Cardiac muscle cell (in vitro differentiated cells and primary cell): ENCODE measurements around the gene TOM1L1. TPM values are rescaled to one million over a fixed set of nuclear protein-coding genes. Genes with fewer than 3 reads are reported as not detected.

Experiments used
- DNase-seq, 2 donors: peaks; one replicate each; pipeline versions ENCODE4 v3.0.0 to v3.0.0-alpha.2; 2010 to 2017; ENCODE audit warnings: low read depth in 1 of 2, low spot score in 1 of 2
- H3K27ac ChIP-seq: fragments of 200-600 bp; sonication (generic); 2 replicates; pipeline ENCODE4 v1.5.1; 2016
- H3K27me3 ChIP-seq: fragments of 200-600 bp; sonication (generic); 2 replicates; pipeline ENCODE4 v1.6.0; 2016; ENCODE audit warnings: control low read depth
- H3K36me3 ChIP-seq: fragments of 200-600 bp; sonication (generic); 2 replicates; pipeline ENCODE4 v1.5.1; 2016; ENCODE audit warnings: control low read depth
- H3K4me1 ChIP-seq: fragments of 200-600 bp; sonication (generic); 2 replicates; pipeline ENCODE4 v1.8.1; 2017; ENCODE audit warnings: low read depth, mild to moderate bottlenecking, mixed run types
- H3K4me3 ChIP-seq: fragments of 200-600 bp; sonication (generic); 2 replicates; pipeline ENCODE4 v1.5.1; 2016; ENCODE audit warnings: mild to moderate bottlenecking
- H3K9me3 ChIP-seq: fragments of 200-600 bp; sonication (generic); 2 replicates; pipeline ENCODE4 v1.5.1; 2017; ENCODE audit warnings: low read depth, mild to moderate bottlenecking, control low read depth
- CTCF ChIP-seq: IDR thresholded peaks from 2 replicates; pipeline ENCODE4 v1.5.1; 2012; ENCODE audit warnings: low read depth, mild to moderate bottlenecking, low read length
- polyA plus RNA-seq: library from polyadenylated mRNA; unstranded; fragments of >200 nt; fragmentation: Nextera tagmentation; extraction: Ambion mirVana; gene quantifications from 2 replicates; pipeline ENCODE4 v1.2.1, GENCODE V29; 2016
- total RNA-seq: library from RNA; depleted of rRNA; stranded (reverse); fragments of >200 nt; gene quantifications from 2 replicates; pipeline ENCODE4 v1.2.3, GENCODE V29; 2016

Gene TOM1L1
- total and polyA plus RNA-seq, 2 experiments from 2014 or later, result 23.7 to 37.7 TPM

- no peak for DNase-seq
- Histone ChIP-seq H3K27me3 (no peaks in the 10 kb centered on the region), H3K9me3 (no peaks in the 10 kb centered on the region), H3K4me1 (peaks cover 8% of the 10 kb centered on the region), H3K27ac (no peak overlapping the region), H3K36me3 (no peaks in the 10 kb centered on the region), H3K4me3 (no peak overlapping the region)
- no peak for TF ChIP-seq CTCF
Observed at GRCh38 chr17:54899201-54899600, 1.5 kb upstream of the TOM1L1 start.

- peak in 1 of 2 donors; percentile 14 for DNase-seq
- Histone ChIP-seq H3K27me3 (no peaks in the 10 kb centered on the region), H3K4me1 (peaks cover 8% of the 10 kb centered on the region), H3K27ac (no peak overlapping the region), H3K4me3 (peak overlapping the region; percentile 35), H3K36me3 (no peaks in the 10 kb centered on the region), H3K9me3 (no peaks in the 10 kb centered on the region)
- no peak for TF ChIP-seq CTCF
Observed at GRCh38 chr17:54899721-54900456, 763 bp upstream of the TOM1L1 start.

- Histone ChIP-seq H3K36me3 (no peaks in the 10 kb centered on the region), H3K9me3 (no peaks in the 10 kb centered on the region), H3K4me1 (peaks cover 8% of the 10 kb centered on the region), H3K4me3 (peak overlapping the region; percentile 35), H3K27ac (peak overlapping the region; percentile 0), H3K27me3 (no peaks in the 10 kb centered on the region)
- DNase-seq, result peak in 1 of 2 donors; percentile 47
- TF ChIP-seq CTCF, result no peak
Observed at GRCh38 chr17:54901230-54901822, 674 bp downstream of the TOM1L1 start.

- H3K27ac ChIP-seq, result no peak overlapping the region
- no peaks in the 10 kb centered on the region for H3K36me3 ChIP-seq
- H3K9me3 ChIP-seq, result no peaks in the 10 kb centered on the region
- DNase-seq, result no peak
- no peak for TF ChIP-seq CTCF
- H3K4me3 ChIP-seq, result no peak overlapping the region
- no peaks in the 10 kb centered on the region for H3K27me3 ChIP-seq
- H3K4me1 ChIP-seq, result peaks cover 8% of the 10 kb centered on the region
Observed at GRCh38 chr17:54902017-54902416, 1.4 kb downstream of the TOM1L1 start.

GRCh38 chr17:54902611-54903010 is 2.0 kb downstream of the TOM1L1 start:
- no peak for TF ChIP-seq CTCF
- Histone ChIP-seq H3K9me3 (no peaks in the 10 kb centered on the region), H3K27me3 (no peaks in the 10 kb centered on the region), H3K4me3 (no peak overlapping the region), H3K36me3 (no peaks in the 10 kb centered on the region), H3K4me1 (peaks cover 8% of the 10 kb centered on the region), H3K27ac (no peak overlapping the region)
- no peak for DNase-seq
